Globus pallidus (tissue), 1 donor: ENCODE data around the gene PDPK1.
"Not testable (repeated sequence)": the region's sequence is repeated elsewhere in the genome, so short reads cannot be mapped to it uniquely, and the experiment has no call there.

Experiments used
- DNase-seq: peaks from one replicate; pipeline ENCODE4 v3.0.0-alpha.2; 2015; ENCODE audit warnings: low spot score

Gene PDPK1

DNA sequence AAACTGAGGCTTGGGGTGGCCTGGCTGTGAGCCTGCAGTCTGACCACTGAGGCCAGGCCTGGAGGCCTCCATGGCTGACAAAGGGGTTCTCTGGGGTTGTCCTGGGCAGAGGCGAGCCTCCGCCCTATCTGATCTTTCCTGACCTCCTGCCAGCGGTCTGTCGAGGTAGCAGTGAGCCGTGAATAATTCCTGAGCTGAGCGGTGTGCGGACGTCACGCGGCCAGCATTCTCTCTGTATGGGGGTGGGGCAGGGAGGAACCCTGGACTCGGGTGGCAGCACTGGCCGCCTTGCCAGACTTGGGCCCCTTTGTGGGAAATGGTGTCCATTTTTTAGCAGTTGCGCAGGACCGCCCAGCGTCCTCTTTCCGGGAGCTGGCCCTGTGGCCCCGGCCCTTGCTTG is 74.1 kb downstream of the PDPK1 start:
- not testable (repeated sequence) for DNase-seq

DNA sequence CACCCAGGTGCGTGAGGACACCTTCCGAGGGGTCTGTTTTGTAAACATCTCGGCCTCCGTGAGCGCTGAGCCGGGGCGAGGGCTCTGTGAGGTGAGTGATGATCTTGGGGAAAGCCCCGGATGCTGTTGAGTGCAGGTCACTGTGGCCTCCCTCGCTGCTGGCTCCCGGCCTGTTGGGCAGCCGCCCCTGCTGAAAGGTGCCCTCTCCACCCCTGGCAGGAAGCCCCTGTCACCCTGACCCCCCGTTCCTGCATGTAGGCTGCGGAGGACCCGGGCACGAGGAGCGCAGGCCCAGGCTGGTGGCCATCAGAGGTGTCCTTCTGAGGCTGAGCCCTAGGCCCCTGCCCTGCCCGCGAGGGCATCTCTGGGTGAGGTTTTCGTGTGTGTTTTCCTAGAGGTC is 75.4 kb downstream of the PDPK1 start:
- DNase-seq, result not testable (repeated sequence)

DNA sequence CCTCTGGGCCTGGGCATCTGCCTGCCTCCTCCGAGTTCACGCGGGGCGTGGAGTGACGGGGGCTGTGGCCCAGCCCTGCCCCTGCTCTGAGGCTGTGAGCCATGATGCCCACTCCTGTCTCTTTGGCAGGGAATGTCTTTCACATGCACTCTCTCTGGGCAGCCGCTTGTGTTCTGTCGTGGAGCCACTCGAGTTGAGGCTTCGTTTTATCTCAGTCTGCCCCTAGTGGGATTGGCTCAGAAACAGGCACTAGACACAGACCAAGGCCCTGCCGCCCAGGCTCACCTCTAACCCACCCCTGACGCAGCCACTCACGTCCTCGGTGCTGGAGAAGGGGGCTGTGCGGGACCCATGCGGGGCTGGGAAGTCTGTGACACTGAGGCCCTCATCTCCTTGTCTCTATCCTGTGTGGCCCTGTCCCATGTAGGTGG is 77.0 kb downstream of the PDPK1 start:
- DNase-seq, result no peak

DNA sequence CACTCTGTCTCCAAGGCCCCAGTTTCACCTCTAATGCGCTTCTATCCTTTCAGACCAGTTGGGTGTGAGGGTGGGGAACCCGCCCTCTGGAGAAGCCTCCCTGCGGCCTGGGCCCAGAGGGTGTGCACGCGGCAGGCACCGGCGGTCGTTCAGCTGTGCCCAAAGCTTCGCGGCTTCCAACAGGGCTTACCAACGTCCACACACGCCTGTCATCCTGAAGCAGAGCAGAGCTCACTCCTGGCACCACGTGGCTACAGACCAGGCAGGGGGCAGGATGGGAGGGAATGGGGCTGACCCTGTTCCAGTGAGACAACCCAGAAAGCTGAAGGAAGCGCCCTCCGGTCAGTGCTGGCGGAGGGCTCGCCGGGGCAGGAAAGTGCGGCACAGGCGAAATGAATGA is 81.1 kb downstream of the PDPK1 start:
- not testable (repeated sequence) for DNase-seq

DNA sequence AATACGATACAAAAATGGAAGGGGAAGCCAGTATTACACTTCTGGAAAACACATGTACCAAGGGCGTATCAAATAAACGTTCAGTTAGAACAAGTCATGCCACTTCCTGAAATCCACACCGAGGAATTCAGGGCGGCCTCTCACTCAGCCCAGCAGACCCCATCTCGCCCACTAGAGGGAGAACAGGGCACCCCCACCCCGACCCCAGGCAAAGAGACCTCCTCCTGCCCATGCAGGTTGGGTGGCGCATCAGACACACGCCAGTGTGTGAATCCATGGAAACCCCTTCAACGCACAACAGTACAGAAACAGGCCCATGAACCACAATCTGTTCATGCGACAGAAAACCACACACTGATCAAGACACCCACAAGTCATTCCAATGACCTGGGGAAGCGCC is 81.8 kb downstream of the PDPK1 start:
- not testable (repeated sequence) for DNase-seq

DNA sequence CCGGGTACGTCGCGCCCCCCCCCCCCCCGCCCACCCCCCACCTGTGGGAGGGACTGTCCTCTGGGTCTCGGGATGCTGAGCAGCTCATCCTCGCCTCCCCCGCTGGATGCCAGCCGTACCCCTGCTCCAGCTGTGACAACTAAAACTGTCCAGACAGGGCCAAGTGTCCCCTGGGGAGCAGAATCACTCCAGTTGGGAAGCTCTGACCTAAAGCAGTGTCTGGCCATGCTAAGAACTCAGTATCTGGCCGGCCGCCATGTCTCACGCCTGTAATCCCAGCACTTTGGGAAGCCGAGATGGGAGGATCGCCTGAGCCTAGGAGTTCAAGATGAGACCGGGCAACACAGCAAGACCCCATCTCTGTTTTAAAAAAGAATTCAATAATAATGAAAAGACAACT is 83.0 kb downstream of the PDPK1 start:
- not testable (repeated sequence) for DNase-seq

DNA sequence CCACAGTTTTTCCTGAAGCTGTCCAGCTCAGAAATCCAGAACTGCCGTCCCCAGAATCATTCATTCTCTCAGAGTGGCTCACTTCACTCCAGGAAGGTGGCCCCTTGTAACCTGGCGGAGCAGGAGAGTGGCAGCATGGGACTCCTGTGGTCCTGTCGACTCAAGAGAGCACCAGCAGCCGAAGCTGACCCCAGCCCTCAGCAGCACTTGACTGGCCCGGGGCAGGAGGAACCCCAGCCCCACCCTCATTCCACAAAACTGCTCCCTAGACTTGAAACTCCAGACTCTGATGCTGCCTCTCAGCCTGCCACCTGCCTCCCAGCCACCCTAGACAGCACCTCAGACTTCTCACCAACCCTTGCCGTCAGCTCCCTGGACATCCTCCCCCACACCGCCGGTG is 83.6 kb downstream of the PDPK1 start:
- DNase-seq, result not testable (repeated sequence)

DNA sequence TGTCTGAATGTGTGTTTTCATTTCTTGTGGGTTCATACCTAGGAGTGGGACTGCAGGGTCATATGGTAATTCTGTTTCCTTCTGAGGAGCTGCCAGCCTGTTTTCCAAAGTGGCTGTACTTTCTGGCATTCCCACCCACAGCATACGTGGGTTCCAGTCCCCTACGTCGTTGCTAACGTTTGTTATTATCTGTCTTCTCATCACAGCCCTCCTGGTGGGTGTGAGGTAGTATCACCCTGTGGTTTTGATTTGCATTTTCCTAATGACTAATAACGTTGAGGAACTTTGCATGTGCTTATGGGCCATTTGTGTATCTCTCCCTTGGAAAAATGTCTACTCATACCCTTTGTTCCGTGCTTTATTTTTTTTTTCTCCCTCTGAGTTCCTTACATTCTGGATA is 89.3 kb downstream of the PDPK1 start:
- not testable (repeated sequence) for DNase-seq

DNA sequence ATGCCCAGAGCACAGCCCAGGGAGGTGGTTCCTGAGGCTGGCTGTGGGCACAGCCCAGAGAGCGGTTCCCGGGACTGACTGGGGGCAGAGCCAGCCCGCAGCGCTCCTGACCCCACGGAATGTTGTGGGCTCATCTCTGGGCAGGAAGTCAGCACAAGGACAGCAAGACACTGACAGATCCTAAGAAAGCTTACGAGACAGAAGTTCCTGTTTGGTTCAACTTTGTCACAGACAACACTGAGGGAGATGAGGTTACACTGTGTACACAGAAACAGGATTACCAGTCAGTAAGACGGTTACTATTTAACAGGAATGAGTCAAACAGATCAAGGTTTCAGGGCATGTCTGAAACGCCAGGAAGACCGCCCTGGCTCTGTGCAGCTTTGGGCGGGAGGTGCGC is 93.4 kb downstream of the PDPK1 start:
- not testable (repeated sequence) for DNase-seq

DNA sequence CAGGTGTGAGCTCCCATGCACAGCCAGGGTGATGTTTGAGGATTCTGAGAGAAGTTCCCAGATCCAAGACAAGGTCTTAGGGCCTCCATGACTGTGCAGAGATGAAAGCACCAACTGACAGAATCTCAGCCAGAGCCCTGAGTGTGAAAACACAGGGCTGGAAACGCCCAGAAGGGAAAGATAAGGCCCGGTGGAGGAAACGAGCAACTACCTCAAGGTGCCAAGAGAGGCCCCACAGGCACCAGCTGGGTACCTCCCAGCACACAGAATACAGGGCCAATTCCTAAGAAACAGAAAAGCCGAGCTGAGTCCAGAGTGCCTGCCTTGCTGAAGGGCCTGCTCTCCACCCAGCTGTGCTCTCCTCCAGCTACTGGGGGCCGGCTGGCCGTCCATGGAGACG is 94.5 kb downstream of the PDPK1 start:
- DNase-seq, result not testable (repeated sequence)

DNA sequence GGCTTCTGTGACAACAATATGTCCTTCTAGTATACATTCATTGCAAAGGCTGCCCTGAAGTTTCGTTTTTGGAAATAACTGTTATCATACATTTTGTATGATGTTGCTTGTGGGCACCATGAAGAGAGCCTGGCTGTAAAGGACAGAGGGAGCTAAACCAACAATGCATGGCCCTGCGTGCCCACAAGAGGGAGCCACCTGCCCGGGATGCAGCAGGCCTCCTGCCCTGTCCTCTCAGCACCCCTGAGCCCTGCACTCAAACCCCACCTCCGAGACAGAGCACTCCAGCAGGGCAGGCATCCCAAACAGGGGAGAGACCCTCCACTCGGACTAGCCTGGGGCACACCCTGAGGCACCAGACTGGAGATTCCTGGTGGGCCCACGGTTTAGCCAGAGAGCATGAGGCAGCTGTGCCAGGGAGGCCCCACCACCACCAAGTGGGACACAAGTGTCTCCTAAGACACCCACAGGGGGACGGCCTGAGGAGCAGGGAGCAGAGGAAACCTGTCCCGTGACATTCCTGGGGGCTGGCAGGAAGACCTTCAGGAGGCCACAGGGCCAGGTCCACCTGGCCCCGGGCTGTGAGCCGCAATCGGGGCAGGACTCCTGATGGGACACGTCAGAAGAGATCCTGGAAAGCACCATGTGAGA is 101.4 kb downstream of the PDPK1 start:
- not testable (repeated sequence) for DNase-seq

DNA sequence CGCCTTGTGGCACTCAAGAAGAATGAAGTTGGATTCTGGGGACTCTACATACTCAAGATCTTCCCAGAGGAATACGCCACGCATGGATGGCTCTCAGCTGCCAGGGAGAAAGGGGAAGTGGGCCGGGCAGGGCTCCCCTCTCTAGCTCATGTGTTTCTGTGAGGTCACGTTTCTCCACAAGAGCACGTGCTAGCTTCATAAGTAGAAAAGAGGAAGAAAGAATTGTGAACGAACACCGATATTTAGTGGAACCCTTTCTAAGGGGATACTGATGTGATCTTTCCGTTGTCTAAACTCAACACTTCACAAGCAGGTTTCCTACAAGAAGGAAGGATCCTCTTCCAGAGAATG is 101.9 kb downstream of the PDPK1 start:
- not testable (repeated sequence) for DNase-seq

DNA sequence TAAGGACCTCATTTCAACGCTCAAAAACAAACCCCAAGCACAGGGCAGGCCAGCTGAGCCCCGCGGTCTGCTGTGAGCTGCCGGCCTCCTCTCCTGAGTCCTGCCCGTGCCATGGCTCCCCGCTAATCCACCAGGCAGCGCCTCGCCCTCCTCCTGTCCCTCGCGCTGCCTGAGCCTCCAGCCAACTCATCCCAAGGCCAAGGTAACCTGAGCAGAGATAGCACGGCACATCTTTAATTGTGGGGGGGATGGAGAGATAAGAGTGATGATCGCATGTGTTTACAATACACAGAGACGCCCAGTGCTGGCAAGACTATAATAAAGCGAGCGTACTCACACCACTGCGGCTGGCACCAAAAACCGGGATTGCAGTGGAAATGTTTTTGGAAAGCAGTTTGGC is 104.7 kb downstream of the PDPK1 start:
- not testable (repeated sequence) for DNase-seq

DNA sequence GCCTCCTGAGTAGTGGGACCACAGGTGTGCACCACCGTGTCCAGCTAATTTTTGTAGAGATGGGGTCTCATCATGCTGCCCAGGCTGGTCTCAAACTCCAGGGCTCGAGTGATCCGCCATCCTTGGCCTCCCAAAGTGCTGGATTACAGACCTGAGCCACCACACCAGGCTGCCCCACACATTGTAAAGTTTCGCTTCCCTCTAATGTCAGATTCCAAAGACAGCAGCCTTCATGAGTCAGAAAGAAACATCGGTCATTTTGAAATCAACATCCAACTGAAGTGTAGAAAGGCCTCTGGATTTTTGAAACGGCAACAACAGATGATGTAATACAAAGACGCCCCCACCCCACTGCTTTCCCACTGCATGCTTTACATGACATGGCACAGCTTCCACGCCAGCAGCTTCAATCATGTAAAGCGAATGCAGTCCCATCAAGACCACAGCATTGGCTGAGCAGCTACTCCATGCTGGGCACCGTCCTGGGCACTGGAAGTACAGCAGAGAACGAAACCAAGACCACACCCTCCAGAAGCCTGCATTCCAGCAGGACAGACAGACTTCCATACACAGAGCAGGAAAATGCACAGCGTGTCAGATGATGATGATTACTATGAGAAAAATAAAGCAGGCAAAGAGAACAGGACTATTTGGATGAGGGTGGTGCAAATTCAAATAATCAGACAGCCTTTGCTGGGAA is 107.1 kb downstream of the PDPK1 start:
- DNase-seq, result not testable (repeated sequence)

DNA sequence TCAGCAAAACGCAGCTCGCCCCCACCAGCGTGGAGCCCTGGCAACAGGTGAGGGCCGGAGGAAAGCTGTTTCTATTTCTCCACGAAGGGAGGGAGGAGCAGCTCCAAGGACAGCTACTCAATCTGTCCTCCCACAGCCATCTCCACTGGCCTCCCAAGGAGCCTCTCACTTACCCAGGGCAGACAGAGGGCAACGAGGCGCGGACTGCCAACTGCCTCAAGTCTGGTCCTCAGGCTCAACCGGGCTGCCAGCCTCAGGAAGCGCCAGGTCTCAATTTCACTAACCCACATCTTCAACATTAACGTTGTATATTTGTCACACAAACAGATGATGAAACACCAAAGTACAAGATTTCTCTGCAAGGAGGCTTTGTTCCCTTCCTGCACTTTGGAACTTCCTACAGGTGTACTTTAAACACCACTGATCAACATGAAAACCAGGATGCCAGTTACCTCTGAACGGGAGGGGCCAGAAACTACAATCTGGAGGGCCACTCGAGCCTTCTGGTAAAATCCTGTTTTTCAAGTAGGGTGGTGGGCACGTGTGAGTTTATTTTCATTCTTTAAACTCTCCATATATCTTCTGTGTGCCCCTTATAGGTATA is 113.5 kb downstream of the PDPK1 start:
- not testable (repeated sequence) for DNase-seq
